ENCODE measurements around the gene DRD2.

DNA sequence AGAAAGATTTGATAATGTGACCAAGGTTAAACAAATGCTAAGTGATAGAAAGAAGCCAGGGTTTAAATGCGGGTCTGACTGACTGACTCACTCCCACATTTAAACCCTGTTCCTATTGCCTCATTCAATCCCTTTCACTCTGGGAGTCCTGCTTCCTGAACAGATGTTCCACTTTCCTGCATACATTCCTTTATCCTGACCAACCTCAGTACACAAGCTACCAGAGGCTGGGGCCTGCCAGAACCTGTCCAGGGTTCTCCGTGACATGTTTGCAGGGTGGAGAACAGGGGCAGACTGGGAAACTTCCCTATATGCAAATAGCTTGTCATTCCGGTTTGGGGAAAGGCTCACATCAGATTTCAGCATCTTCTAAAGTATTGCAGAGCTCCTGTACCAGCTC, 90.6 kb downstream of the DRD2 start:
- TF ChIP-seq EZH2 (IDR thresholded peaks at IDR 0.05; ENCODE audit: borderline replicate concordance, low read depth, low read length, severe bottlenecking) (no peak), CTCF (IDR thresholded peaks at IDR 0.05; ENCODE audit: extremely low read depth in 1 of 2, insufficient read depth in 1 of 2, low read depth in 1 of 2, low read length in 2 of 2) (no peak)

Measured in endothelial cell of umbilical vein (primary cell).